Activated CD4-positive, CD25-positive, alpha-beta regulatory T cell treated with anti-CD3 and anti-CD28 coated beads, Interleukin-2, amount 50 U/mL, for 16 hours (primary cell): ENCODE measurements around the gene FAM180A.

Experiments used
- DNase-seq: peaks from one replicate; pipeline ENCODE4 v3.0.0-alpha.2; 2020; ENCODE audit warnings: low read depth, low spot score

The FAM180A gene

DNA sequence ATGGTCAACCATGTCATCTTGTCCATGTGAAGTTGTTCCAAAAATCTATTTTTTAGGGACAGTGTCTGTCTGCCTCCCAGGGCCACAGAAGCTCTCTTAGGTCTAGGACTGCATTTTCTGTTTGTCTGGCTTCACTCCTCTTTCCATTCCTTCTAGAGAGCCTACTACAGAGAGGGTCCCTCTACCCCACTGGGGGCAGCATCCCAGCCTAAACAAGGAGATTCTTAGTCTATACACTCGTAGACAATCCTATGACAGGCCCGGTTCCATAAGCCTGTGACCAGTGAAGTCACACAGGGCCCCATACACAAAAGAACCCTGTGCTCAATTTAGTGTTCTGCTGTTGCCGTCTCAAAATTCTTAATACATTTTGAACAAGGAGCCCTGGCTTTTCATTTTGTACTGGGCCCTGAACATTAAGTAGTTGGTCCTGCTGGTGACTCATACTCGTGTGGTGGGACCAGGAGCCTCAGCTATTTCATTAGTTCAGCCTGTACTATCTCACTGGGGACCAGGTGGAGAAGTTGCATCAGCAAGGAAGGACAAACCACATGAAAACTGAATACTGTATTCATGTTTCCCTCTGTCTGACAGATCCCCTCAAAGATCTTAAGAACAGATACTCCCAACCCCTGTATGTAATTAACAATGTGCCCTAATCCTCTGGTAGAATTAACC is 23.5 kb upstream of the FAM180A start:
- DNase-seq, result no peak

DNA sequence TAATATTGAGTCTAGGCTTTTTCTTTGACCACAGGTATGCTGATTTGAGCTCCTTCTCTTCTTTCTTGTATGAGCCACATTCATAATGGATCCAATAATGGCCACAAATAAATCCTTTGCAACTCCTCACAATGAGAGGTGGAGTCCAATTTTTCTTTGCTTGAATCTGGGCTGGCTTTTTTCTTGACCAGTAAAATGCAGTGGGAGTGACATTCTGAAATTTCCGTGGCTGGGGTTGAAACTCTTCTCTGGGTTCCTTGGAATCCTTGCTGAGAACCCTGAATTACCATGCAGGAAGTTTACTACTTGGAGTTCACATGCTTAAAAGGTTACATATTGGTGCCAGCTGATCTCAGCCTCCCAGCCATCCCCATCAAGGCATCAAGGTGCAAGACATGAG is 22.4 kb upstream of the FAM180A start:
- no peak for DNase-seq

DNA sequence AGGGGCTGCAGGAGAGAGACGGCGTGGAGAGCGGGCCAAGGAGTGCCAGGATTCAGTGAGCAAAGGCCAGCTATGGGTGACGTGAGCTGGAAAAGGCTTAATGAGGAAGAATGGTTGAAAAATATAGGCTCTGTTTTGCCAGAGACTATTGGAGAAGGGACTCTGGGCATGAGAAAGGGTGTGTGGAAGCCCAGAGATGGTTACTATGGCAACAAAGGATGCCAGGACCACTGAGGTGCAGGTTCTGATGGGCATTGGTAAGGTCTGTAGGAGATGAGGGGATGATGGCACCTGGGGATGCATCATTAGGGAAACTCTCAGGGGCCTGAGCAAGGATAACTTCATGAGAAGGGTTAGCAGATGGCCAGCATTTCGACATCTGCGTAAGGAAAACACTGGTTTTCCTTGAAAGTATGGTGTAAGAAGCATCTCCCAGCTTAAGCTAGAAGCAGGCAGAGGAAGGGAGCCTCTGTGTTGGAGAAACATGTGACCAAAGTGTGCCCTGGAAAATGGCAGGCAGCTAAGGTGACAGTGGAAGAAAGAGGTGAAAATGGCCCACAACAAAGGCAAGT is 21.6 kb upstream of the FAM180A start:
- no peak for DNase-seq

DNA sequence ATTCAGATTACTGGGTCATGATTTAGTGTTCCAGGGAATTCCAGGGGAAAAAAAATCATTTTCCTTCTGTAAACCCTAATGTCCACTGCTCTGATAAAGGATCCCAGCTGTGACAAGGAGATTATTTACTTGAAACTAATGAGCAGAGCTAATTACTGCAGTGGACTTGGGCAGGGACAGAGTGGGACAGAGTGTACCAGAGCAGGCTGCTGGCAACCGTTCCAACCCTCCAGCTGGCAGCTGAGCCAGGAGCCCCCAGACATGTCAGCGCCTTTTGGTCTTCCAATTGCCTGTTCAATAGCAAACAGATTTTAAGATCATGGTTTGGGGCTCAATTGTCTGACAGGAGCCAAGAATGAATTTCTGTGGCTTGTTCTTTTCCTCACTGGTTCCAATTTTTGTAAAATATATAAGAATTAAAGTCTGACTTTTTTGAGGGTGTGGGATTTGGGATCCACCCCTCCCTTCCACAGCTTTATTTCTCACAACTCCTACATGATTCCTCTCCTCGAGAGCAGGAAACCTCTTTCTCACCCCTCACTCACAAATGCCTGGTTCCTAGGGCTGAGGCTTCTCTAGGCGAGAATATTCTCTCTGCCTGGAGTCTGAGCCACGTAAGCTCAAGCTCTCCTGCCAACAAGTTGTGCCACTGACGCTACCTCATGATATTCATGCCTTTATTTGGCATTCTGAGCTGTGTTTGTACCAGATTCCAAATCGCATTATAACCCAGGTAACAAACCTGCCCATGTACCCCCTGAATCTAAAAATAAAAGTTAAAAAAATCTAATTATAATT is 20.6 kb upstream of the FAM180A start:
- DNase-seq, result no peak

DNA sequence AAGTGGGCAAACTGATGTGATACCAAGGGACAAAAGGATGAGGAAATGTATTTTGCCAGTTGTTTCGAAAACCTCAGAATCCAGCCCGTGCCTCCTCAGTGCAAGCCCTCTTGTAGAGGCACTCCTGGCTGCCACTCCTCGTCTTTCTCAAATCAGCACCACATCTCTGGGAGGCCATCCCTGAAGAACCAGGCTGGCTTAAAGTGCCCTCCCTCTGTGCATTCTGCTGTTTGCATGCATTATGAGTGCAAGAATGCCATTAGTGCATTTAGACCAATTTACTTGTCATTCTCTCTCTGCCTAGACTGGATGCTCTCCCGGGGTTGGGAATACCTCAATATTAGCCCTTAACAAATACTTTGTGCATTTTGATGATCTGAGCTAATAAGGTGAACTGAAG is 19.9 kb upstream of the FAM180A start:
- DNase-seq, result no peak

DNA sequence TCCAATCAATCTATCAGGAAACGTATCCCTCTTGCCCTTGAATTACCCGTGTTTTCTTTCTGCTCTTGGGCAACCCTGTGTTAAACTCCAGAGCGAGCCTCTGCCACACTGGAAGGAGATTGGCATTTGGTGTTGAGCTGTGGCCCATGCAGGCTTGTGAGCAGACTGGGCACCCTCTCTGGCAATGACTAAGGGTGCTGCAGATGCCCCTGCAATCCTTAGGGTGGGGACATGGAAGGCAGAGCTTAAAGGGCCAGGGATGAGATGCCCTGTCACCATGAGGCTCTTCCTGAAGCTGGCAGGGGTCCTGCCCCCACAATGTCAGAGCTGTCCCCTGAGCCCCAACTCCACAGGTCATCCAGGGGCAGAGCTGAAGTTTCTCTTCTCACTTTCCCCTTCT is 19.5 kb upstream of the FAM180A start:
- no peak for DNase-seq

DNA sequence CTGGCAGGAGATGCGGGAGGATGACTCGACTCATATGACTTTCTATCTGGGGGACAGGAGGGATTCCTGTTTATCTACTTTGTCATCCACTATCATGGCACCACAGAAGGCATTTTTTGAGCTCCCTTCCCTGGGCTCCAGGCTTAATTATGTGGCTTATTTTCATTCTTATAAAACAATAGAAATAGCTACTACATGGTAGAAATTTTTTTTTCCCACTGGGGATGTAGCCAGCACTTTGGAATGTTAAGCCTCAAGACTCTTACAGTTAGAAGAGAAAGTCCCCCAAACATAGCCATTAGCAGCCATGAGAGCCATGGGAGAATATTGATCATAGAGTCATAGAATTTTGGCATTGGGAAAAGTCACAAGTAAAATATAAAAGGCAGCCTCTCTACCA is 14.6 kb upstream of the FAM180A start:
- DNase-seq, result no peak

DNA sequence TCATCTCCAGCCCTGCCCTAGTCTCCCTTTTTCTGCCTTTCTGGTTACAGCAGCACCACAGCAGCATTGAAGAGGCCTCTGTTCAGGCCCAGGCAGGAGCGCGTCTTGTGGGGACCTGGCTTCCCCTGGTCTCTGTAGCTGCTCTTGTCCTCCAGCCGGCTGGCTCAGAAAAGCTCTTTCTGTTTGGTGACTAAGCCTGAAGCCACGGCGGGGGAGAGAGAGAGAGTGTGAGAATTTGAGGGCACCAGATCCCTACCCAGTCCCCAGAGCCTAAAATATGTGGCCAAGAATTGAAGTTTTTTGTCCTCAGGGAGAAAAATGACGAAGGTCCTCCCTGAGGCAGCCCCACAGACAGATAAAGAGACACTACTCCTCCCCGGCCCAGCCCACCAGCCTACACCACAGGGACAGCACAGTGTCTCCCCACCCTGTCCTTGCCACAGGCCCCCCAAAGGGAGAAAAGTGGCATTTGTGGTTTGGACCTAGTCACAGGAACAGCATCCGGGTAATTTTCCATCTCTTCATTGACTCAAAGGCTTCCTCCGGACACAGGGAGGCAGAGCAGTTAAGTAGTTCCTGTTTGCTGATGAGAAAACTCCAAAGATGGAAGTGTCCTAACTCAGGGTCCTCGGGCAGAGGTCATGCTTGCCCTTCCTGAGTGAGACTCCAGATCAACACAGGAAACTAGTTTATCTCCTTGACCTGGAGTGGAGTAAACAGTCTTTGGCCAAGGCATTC is 13.3 kb upstream of the FAM180A start:
- DNase-seq, result no peak

DNA sequence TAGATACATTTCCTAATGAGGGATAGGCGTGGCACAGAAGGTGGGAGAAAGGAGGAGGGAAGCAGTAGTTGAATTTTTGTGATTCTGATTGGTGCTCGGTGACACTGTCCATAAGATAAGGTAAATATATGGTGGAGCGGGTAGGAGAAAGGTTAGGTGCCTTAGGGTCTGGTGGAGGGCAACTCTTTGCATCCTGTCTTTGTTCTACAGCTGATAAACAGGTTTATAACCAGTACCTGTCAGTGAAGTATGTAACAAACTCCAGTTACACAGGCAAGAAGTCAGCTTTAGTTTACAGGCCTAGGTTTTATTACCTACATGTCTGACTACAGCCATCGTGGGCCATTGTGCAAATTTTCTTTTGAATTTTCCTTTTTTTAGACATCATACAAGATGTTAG is 10.9 kb upstream of the FAM180A start:
- DNase-seq, result no peak

DNA sequence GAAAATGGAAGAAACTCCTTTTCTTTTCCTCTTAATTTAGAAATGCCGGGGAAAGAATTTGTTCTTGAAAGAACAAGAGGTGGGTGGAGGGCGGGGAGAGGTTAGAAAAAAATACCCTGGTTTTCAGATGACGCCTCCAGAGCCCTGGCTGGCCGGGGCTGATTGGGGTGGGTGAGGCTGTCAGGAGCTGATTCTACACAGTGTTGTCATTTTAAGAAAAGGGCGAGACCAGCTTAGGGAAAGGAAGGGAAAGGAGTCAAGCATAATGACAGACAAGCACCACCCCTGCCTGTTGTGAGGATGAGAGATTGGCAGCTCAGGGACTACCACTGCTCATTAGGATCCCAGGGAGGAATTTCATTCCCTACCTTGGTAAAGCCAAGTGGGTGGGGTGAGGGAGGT is 9.9 kb upstream of the FAM180A start:
- no peak for DNase-seq

DNA sequence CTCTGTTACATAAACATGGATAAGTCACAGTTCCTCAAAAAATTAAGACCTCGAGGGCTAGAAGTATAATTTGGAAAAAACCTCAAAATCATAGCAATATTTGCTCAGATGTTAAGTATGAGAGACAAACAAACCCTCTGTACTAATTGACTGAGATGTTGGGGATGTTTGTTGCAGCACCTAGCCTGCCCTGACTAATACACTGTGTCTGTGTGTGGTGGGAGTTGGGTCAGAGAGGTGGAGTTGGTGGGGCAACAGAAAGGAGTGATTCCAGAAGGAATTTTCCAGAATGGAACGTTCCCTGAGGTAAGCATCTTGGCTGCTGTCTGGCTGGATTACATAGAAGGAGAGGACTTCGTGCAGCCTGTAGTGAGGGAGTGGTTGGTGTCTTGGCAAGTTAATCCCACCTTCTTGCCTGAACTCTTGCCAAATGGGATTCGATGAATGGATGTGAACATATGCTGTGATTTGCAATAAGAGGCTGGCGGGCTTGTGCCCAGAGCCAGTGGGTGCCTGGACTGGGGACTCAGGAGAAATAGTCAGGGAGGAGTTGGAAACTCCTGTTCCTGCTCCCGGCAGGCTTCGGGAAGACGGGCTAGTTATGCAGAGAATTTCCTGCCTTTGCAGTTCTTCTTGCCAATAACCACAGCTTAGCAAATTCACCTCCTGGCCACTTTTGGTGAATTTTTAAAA is 9.3 kb upstream of the FAM180A start:
- DNase-seq, result no peak

DNA sequence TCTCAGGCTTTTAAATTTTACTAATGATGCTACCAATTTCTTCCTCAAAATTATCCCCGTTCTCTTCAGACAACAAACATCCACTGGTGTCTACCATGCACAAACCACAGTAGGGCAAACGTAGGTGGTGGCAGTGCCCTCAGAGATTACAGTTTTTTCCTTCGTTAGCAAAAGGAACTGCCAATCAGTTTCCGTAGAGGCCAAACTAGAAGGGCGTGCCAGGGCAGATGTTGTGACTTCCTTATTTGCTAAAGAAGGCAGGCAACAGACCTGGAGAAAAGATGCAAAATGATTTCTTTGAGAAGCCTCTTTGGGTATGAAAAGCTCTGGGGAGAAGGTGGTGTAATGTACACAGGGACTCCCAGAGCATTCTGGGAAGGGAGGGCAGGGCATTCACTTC is 7.6 kb upstream of the FAM180A start:
- DNase-seq, result no peak

DNA sequence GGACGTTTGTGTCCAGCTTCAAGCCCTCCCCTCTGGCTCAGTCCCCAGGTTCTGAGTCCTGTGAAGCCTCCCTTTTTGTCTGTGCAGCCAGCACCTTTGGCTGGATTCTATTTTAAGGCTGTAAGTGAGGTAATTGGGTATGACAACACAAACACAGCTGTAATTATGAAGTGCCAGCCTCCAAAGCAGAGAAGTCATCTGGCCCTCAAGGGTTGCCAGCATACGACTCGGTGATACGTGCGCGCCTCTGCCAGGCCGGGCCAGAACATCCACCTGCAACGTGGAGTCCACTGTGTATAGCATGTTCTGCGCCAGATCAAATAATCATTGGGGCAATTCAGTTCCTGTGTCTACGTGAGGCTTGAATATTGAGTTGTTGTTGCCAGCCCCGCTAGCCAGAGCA is 6.7 kb upstream of the FAM180A start:
- DNase-seq, result no peak

DNA sequence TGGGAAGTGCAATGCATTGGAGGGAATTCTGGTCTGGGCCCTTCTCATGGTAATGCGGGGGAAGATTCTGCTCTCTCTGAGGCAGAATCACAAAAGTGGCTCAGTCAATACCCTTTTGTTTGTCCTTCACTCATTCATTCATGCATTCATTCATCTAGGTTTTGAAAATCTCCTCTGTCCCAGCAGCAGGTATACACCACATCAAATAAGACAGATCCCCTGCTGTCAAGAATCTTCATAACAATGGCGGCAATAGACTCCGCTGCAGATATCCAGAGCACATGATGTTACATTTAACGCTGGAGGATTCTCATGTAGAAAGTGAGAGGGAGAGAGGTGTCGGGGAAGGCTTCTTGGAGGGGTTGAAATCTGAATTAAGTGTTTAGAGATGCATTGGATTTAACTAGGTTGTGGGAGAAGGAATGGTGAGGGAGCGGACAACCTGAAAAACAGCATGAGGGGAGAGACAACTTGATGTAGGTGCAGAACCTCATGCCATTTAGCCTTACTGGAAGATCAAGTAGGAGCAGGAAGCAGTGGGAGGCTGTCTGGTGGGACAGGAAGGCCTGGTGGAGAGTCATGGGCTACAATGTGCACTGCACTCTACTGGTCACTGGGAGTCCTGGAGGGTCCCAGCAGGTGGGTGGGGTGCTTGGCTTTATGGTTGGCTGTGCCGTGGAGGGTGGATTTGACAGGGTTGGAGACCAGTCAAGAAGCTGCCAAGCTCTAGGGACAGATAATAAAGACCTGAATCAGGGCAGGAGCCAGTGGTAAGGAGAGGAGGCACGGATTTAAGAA is 5.2 kb upstream of the FAM180A start:
- DNase-seq, result no peak

DNA sequence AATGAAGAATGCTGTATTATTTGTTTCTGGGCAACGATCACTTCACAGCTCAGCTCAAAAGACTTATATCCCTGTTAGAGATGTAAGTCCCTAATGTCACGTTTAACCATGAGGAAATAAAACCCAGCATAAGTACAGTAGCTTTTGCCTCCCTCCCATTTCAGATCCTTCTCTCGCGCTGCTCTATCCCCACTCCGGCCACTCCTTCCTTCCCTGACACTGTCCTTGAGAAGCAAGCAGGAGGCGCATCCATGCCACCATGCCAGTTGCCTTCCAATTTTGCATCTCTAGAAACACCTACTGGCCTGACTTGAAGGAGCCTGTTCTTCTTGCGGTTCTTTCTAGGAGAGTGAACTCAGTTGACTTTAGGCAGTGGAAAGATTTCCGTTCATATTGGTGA is 1.2 kb downstream of the FAM180A start:
- DNase-seq, result no peak

DNA sequence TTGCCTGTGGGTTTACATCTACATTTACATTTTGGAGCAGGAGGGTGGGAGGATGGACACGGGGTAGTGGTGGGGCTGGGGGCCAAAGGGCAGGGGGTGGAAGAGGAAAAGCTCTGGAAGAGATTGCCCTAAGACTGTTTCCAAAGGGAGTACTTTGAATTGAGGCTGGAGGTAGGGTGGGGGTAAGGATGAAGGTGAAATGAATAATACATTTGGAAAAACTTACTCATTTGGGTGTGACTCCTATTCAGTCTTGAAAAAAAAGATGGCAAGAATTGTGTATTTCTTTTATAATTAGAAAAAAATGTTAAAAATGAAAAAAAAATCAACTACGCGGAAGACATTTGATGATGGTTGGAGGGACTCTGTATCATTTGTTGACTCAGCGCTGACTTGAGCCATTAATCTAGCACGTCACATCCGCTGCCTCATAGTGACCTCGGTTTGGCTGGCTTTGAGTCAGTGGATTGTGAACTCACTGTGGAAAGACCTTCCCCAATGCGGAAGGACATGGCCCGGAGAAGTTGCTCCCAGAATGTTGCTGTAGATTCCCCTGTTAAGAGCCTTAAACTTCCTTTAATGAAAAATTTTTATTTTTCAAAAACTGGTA is 2.8 kb downstream of the FAM180A start:
- DNase-seq, result no peak

DNA sequence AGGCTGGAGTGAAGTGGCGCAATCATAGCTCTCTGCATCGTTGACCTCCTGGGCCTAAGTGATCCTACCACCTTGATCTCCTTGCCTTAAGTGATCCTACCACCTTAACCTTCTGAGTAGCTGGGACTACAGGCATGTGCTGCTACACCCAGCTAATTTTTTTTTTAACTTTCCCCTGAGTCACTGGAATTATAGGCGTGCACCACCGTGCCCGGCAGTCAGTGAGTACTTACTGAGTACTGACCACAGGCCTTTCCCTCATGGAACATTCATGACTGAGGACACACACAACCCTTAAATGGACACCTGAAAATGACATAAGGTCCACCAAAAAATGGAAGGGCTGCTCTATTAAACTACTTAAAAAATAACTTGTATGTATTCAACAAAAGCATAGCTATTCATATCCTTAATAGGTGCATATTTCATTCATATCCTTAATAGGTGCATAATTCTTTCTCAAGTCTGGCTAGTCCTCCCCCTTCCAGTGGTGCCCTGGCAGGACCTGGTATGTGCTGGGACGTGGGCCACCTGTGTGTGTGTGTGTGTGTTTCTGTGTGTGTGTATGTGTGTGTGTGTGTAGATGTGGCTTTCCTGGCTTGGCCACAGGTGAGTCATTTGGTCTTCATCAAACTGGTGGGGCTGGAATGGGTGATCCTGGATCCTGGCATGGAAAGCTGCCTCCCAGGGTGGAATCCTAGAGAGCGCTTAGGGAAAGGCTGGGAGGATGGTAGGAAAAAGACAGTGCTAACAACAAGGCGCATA is 3.5 kb downstream of the FAM180A start:
- no peak for DNase-seq

DNA sequence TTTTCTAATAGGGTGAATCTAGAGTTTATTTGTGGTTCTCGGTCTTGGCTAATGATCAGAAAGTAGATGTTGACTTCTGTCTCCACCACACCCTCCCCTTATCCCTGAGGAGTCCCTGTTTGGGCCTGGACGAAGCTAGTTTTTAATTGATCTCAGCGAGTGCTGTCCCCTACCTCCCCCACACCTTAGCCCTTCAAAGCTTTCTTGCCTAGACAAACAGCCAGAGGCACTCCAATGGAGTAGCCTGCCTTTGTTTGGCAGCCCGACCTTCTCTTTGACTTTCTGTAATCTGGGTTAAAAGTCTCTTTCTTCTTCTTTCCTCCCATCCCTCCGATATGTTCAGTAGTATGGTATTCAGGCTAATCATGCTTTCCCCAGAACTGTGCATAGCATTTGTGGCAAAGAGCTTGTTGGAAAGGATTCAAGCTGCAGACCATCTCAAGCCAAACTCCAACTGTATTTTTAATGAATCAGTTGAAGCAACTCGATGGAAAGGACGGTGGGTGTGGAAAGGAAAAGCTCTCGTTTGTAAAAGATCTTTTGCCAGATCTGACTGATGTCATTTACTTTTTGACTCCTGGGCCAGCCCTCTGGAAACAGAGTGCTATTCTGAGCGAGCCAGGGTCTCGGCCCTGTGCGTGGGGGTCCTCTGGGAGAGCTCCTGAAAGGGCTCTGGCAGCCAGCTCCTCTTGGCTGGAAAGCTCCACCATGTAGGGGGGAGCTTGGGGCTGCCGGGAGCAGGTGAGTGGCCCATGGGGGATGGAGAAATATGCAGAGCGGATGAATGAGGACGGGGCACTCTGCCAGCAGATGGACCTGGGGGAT is 4.5 kb downstream of the FAM180A start:
- no peak for DNase-seq

DNA sequence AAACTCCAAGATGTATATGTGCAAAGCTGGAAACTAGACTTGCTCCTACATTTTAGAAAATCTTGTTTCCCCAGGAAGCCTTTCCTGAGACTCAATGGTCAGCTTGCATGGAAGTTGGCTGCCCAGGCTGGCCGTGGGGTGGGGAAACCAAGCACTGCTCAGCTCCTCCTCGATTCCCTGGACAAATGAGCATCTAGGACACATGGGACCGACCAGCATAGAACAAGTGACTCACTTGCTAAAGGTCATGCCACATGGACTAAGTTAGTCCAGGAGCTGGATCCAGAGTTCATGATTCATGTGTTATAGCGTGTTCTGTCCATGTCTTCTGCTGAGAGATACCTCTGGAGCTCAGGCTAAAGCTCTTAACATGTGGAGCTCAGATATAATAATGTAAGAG is 6.2 kb downstream of the FAM180A start:
- DNase-seq, result no peak
